Thyroid gland (tissue), 4 donors: ENCODE results near the gene DCD. TPM values are rescaled to one million over a fixed set of nuclear protein-coding genes. Genes with fewer than 3 reads are reported as not detected.
A peak's percentile ranks its signal among the peaks of the same experiment; 100 is the strongest.

Experiments
- DNase-seq, 2 donors: peaks; one replicate each; pipeline ENCODE4 v3.0.0-alpha.2; 2019
- H3K27ac ChIP-seq, 3 donors: fragments of 200-600 bp; sonication (generic); 1 replicate in 2 of 3; 2 replicates in 1 of 3; pipeline ENCODE4 v1.5.1; 2016 to 2019; ENCODE audit warnings: mild to moderate bottlenecking in 1 of 3, moderate library complexity in 1 of 3
- H3K27me3 ChIP-seq: fragments of 200-600 bp; sonication (generic); one replicate; pipeline ENCODE4 v1.5.1; 2019
- H3K36me3 ChIP-seq, 2 donors: fragments of 200-600 bp; sonication (generic); one replicate each; pipeline ENCODE4 v1.5.1; 2016 to 2019
- H3K4me1 ChIP-seq, 2 donors: fragments of 200-600 bp; sonication (generic); one replicate each; pipeline ENCODE4 v1.5.1; 2017 to 2019
- H3K4me3 ChIP-seq, 3 donors: fragments of 200-600 bp; sonication (generic); replicated peaks in 1 of 3; 1 replicate in 2 of 3; 2 replicates in 1 of 3; pipeline ENCODE4 v1.5.1; 2016; ENCODE audit warnings: mild to moderate bottlenecking in 1 of 3
- H3K9me3 ChIP-seq: fragments of 200-600 bp; sonication (generic); one replicate; pipeline ENCODE4 v1.5.1; 2017
- POLR2A ChIP-seq, 2 donors: fragments of 450-650 bp; IDR thresholded peaks; one replicate each; pipeline ENCODE4 v1.6.1; 2017; ENCODE audit warnings: antibody characterized with exemption in 2 of 2, mild to moderate bottlenecking in 2 of 2, moderate library complexity in 1 of 2
- WGBS, 2 donors: methylation state at CpG; one replicate each; pipeline ENCODE4 v1.1.5; 2017; 5-methylcytosine and 5-hydroxymethylcytosine counted together
- intact Hi-C: fragments of 100-400 bp; cut with DNase I; formaldehyde crosslinking; loops from one replicate; pipeline ENCODE4 v1.15.1; 2023
- total RNA-seq, 4 donors: library from RNA; depleted of rRNA; stranded (reverse); fragments of >200 nt; gene quantifications; one replicate each; pipeline ENCODE4 v1.2.3, GENCODE V29; 2016
- TF ChIP-seq, protein P1 (sequence below), 6 experiments: fragments of 200-600 bp in 3 of 6; fragments of 450-650 bp in 3 of 6; sonication (generic) in 3 of 6; IDR thresholded peaks; one replicate each; pipeline ENCODE4 v1.5.1; 2016 to 2019; ENCODE audit warnings: antibody characterized with exemption in 6 of 6, mild to moderate bottlenecking in 2 of 6, inconsistent platforms in 1 of 6, moderate library complexity in 1 of 6

DCD gene
- total RNA-seq, 4 donors from 2014 or later: not detected

DNA sequence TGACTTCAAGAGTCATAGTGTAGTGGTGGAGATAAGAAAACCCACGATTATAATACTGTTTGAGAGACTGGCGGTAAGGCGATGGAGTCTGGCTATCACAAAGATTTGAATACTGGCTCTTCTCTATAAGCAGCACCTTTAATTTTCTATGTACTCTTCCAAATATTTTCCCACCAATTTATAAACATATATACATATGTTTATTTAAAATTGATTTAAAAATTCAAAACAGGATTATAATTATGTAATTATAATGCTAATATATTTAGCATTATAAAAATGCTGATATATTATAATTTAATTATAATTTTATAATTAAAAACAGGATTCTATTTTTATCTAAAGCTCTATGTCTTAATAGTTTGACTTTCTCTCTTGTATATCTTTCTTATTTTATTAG lies 15.4 kb upstream of the DCD start:
- H3K4me1 ChIP-seq: no peaks in the 10 kb centered on the region
- no peak overlapping the region for H3K27ac ChIP-seq
- no peaks in the 10 kb centered on the region for H3K36me3 ChIP-seq
- TF ChIP-seq, protein P1, sequence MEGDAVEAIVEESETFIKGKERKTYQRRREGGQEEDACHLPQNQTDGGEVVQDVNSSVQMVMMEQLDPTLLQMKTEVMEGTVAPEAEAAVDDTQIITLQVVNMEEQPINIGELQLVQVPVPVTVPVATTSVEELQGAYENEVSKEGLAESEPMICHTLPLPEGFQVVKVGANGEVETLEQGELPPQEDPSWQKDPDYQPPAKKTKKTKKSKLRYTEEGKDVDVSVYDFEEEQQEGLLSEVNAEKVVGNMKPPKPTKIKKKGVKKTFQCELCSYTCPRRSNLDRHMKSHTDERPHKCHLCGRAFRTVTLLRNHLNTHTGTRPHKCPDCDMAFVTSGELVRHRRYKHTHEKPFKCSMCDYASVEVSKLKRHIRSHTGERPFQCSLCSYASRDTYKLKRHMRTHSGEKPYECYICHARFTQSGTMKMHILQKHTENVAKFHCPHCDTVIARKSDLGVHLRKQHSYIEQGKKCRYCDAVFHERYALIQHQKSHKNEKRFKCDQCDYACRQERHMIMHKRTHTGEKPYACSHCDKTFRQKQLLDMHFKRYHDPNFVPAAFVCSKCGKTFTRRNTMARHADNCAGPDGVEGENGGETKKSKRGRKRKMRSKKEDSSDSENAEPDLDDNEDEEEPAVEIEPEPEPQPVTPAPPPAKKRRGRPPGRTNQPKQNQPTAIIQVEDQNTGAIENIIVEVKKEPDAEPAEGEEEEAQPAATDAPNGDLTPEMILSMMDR (IDR thresholded peaks at IDR 0.05): no peak
- no peak for TF ChIP-seq POLR2A (IDR thresholded peaks at IDR 0.05)
- WGBS, 2 donors: 77 to 79% methylated on average over 3 of the region's 3 CpGs
- H3K9me3 ChIP-seq: no peaks in the 10 kb centered on the region
- intact Hi-C loops: no loop called here
- DNase-seq: no peak
- no peaks in the 10 kb centered on the region for H3K27me3 ChIP-seq
- no peak overlapping the region for H3K4me3 ChIP-seq

DNA sequence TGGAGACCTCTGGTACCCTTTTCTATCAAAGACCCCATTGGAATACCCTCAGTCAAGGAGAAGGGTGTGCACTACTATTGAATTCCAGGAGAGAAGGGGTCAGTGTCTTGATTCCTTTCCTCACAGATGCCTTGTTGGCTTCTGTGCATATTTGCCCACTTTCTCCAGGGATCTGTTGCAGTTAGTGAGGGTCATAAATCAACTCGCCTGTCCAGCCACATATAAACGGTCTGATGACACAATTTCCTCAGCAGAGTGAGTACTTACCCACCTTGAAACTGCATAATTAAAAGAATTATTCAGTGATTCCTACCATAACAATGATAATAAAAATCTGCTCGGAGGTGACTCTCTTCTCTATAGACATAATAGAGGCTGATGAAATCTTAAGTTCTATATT lies 13.9 kb upstream of the DCD start:
- Histone ChIP-seq H3K4me3 (no peak overlapping the region), H3K36me3 (no peaks in the 10 kb centered on the region), H3K27me3 (no peaks in the 10 kb centered on the region), H3K9me3 (no peaks in the 10 kb centered on the region), H3K4me1 (no peaks in the 10 kb centered on the region), H3K27ac (no peak overlapping the region)
- WGBS, 2 donors: 73 to 80% methylated on average over 3 of the region's 3 CpGs
- intact Hi-C loops: no loop called here
- TF ChIP-seq, protein P1 (IDR thresholded peaks at IDR 0.05): no peak
- no peak for TF ChIP-seq POLR2A (IDR thresholded peaks at IDR 0.05)
- DNase-seq: no peak

DNA sequence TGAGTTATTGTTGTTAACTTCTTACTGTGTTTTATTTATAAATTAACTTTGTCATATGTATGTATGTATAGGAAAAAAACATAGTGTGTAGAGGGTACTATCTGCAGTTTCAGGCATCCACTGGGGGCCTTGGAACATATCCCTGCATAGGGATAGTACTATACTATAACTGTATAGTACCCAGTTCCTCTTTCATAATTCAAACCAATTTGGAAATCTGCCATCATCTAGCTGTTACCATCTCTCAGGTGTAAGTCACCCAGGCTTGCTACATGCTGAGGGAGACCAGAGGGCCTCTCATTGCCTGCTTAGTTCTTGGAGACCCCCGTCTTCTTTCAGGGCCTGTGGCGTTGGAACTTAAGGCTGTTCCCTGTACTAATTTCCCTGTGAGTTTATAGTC lies 12.9 kb upstream of the DCD start:
- no peaks in the 10 kb centered on the region for H3K27me3 ChIP-seq
- TF ChIP-seq, protein P1 (IDR thresholded peaks at IDR 0.05): no peak
- TF ChIP-seq POLR2A (IDR thresholded peaks at IDR 0.05): no peak
- H3K27ac ChIP-seq: no peak overlapping the region
- H3K4me1 ChIP-seq: no peaks in the 10 kb centered on the region
- H3K36me3 ChIP-seq: no peaks in the 10 kb centered on the region
- WGBS, 2 donors: 64 to 86% methylated on average over 2 of the region's 2 CpGs
- intact Hi-C loops: no loop called here
- no peak overlapping the region for H3K4me3 ChIP-seq
- no peaks in the 10 kb centered on the region for H3K9me3 ChIP-seq
- DNase-seq: no peak

DNA sequence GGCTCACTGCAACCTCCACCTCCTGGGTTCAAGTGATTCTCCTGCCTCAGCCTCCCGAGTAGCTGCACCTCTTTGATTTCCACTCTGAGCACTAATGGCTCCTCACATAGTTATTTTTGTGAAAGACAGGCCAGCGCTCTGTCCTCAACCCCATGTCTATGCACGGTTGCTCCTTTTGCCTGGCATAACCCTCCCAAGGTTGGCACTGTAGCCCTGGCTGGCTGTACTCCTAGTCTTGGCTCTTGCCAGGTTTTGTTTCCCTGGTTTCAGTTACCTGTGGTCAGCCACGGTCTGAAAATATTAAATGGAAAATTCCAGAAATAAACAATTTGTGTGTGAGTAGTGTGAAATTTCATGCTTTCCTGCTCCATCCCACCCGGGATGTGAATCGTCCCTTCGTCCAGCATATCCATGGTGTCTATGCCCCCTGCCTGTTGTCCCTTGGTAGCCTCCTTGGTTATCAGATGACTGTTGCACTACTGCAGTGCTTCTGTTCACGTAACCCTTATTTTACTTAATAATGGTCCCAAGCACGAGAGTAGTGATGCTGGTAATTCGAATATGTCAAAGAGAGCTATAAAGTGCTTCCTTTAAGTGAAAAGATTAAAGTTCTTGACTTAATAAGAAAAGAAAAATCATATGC lies 12.3 kb upstream of the DCD start:
- TF ChIP-seq POLR2A (IDR thresholded peaks at IDR 0.05): no peak
- no peak for DNase-seq
- Histone ChIP-seq H3K27me3 (no peaks in the 10 kb centered on the region), H3K36me3 (no peaks in the 10 kb centered on the region), H3K27ac (no peak overlapping the region), H3K4me3 (no peak overlapping the region), H3K4me1 (no peaks in the 10 kb centered on the region), H3K9me3 (no peaks in the 10 kb centered on the region)
- 90 to 91% methylated on average over 10 of the region's 10 CpGs for WGBS, 2 donors
- intact Hi-C loops: no loop called here

DNA sequence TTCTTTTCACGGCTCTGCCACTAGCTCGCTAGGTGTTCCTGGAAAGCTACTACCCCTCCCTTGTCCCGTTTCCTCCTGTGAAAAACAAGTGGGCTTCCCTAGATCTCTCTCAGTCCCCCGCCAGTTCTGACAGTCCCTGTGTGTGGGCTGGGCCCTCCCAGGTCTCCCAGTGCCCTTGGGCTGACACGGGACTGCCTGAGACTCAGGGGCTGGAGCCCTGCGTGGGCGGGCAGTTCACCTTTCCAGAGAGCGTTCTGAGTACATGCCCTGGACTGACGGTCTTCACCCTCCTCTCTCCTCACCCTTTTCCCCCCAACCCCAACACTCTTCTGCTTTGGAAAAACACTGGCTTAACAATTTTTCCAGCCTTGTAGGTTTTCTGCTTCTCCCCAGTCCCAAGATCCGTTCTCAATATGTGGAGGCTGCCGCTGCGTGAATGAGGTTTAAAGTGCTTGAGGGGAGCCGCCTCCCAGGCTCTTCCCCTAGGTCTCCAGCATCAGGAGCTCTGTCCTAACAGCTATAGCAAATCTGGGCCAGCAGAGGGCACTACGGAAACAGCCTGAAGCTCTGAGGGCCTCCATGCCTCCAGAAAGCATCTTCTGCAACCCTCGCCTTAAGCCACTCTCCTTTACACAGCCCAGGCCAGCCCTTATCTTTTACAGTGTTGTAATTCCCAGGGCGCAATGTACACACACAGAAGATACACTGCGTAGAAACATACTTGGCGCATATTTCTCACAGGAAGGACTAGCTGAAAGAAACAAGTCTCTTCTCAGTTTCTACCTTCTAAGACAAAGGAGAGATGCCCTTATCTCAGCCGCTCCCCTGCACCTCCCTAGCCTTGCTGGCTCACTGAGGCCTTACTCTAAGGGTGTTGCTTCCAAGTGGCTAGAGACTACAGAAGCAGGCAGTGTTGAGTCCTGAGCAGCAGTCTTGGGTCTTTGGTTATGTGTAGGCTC lies 10.4 kb upstream of the DCD start:
- WGBS, 2 donors: 50 to 67% methylated on average over 19 of the region's 19 CpGs
- intact Hi-C loops: no loop called here
- DNase-seq: peak in 1 of 2 donors; percentile 37

More for the DNA sequence above, 10.4 kb upstream of the DCD start:
- Histone ChIP-seq H3K4me3 (no peak overlapping the region), H3K27ac (no peak overlapping the region), H3K36me3 (no peaks in the 10 kb centered on the region), H3K4me1 (no peaks in the 10 kb centered on the region), H3K27me3 (no peaks in the 10 kb centered on the region), H3K9me3 (no peaks in the 10 kb centered on the region)
- TF ChIP-seq, protein P1 (IDR thresholded peaks at IDR 0.05): peak in 1 of 6 experiments; percentile 45
- TF ChIP-seq POLR2A (IDR thresholded peaks at IDR 0.05): no peak
